Bronchial epithelial cell (primary cell): ENCODE data around the gene RAMP3. TPM values are rescaled to one million over a fixed set of nuclear protein-coding genes. Genes with fewer than 3 reads are reported as not detected.
A peak's percentile ranks its signal among the peaks of the same experiment; 100 is the strongest.
"Not testable (repeated sequence)": the region's sequence is repeated elsewhere in the genome, so short reads cannot be mapped to it uniquely, and the experiment has no call there.

ENCODE experiments used
- DNase-seq: peaks from one replicate; pipeline ENCODE4 v3.0.0-alpha.2; 2010; ENCODE audit warnings: low read depth
- FAIRE-seq: peaks from 2 replicates; lab custom pipeline; 2011; peaks lifted over from hg19 to GRCh38; lab: Jason Lieb, UNC
- H3K27me3 ChIP-seq: 2 replicates; pipeline ENCODE4 v1.5.1; 2011; ENCODE audit warnings: low read length; ENCODE audit not compliant: control insufficient read depth, insufficient read depth
- H3K36me3 ChIP-seq: 2 replicates; pipeline ENCODE4 v1.5.1; 2011; ENCODE audit warnings: low read length; ENCODE audit not compliant: control insufficient read depth, insufficient read depth
- H3K4me3 ChIP-seq: 2 replicates; pipeline ENCODE4 v1.5.1; 2011; ENCODE audit warnings: mild to moderate bottlenecking, low read depth, low read length, control low read depth
- total RNA-seq: library from RNA; depleted of rRNA; stranded (reverse); fragments of >200 nt; gene quantifications from 2 replicates; pipeline ENCODE4 v1.2.1, GENCODE V29; 2014
- TF ChIP-seq, protein P1 (sequence below): IDR thresholded peaks from 2 replicates; pipeline ENCODE4 v1.5.1; 2011; ENCODE audit warnings: mild to moderate bottlenecking, moderate library complexity, low read length, control low read depth, inconsistent platforms; ENCODE audit not compliant: insufficient read depth, severe bottlenecking

The RAMP3 gene
- total RNA-seq, 1 donor from 2014 or later = not detected

DNA sequence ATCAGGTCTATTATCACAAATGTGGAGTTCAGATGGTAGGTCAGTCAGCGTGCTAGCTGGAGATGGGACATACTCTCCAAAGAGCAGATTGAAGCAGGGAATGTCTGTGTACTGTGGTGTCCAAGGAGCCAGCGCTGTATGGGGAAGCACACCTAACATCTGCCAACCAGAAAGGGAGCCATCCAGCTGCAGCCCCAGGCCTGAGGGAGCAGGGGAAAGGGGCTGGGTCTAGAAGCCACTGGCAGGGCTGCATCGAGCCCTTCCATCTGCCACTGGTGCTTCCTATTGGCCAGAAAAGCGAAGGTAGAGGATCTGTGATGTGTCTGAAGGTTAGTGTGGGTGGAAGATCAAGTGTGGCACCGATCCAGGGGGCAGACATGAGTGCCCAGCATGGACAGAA, 8.0 kb upstream of the RAMP3 start:
- DNase-seq (no peak), FAIRE-seq (no peak)
- TF ChIP-seq, protein P1, sequence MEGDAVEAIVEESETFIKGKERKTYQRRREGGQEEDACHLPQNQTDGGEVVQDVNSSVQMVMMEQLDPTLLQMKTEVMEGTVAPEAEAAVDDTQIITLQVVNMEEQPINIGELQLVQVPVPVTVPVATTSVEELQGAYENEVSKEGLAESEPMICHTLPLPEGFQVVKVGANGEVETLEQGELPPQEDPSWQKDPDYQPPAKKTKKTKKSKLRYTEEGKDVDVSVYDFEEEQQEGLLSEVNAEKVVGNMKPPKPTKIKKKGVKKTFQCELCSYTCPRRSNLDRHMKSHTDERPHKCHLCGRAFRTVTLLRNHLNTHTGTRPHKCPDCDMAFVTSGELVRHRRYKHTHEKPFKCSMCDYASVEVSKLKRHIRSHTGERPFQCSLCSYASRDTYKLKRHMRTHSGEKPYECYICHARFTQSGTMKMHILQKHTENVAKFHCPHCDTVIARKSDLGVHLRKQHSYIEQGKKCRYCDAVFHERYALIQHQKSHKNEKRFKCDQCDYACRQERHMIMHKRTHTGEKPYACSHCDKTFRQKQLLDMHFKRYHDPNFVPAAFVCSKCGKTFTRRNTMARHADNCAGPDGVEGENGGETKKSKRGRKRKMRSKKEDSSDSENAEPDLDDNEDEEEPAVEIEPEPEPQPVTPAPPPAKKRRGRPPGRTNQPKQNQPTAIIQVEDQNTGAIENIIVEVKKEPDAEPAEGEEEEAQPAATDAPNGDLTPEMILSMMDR = no peak
- Histone ChIP-seq H3K36me3 (no peaks in the 10 kb centered on the region), H3K27me3 (peaks cover 6% of the 10 kb centered on the region), H3K4me3 (no peak overlapping the region)

DNA sequence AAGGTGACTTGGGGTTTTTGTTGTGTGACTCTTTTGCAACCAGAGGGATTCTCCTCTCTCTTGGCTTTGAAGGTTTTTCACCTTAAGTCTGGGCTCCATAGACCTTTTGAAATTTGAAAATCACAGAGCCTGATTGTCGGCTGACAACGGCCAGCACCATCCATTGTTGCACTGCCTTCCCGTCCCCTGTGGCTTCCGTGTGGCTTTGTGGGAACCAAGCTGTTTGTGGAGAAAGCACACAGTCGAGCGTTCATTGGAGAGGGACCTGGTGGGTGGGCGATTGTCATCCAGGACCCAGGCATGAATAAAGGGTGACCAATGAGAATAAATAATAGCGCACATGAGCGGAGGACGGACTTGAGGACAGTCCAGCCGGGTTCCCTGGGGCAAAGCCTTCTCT, 7.4 kb upstream of the RAMP3 start:
- DNase-seq (no peak), FAIRE-seq (no peak)
- Histone ChIP-seq H3K36me3 (no peaks in the 10 kb centered on the region), H3K27me3 (peaks cover 6% of the 10 kb centered on the region), H3K4me3 (no peak overlapping the region)
- TF ChIP-seq, protein P1 = no peak

DNA sequence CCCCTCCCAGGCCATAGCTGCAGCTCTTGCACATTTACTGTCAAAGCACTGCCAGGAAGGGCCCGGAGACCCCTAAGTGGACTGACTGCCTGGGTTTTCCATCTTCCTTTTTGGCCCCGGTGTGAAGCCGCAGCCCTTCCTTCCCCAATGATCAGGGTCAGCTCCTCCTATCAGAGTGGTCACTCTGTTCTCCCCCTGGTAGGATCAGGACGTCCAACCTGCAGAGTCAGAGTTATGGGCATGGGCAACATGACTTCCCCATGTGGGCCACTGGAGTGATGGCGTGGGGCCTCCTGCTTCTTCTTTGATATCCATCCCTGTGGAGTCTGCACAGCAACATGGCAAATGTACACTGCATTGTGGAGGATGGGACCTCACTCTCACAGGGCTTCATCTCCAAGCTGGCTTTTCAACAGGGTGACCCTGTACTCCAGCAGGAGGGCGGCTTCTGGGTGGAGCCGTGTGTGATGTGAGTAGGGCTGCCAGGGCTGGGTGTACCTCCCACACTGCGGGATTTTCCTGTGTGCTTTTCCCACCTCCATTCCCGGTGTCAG, 6.4 kb upstream of the RAMP3 start:
- DNase-seq = no peak
- TF ChIP-seq, protein P1 = no peak
- no peak overlapping the region for H3K4me3 ChIP-seq
- no peak for FAIRE-seq
- H3K27me3 ChIP-seq = peaks cover 6% of the 10 kb centered on the region
- H3K36me3 ChIP-seq = no peaks in the 10 kb centered on the region

DNA sequence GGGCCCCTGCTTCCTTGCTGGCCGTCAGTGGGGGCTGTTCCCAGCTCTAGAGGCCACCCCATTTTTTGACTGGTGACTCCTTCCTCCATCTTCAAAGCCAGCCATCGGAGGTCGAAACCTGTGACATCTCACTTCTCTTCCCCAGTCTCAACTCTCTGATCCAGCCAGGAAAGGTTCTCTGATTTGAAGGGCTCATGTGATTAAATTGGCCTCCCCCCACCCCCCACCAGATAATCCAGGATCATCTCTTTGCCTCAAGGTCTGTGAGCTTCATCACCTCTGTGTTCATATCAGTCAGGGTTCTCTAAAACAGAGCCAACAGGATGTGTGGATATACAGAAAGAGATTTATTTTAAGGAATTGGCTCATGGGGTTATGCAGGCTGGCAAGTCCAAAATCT, 5.6 kb upstream of the RAMP3 start:
- DNase-seq = no peak
- FAIRE-seq = no peak
- no peaks in the 10 kb centered on the region for H3K36me3 ChIP-seq
- TF ChIP-seq, protein P1 = no peak
- H3K4me3 ChIP-seq = no peak overlapping the region
- peaks cover 6% of the 10 kb centered on the region for H3K27me3 ChIP-seq

DNA sequence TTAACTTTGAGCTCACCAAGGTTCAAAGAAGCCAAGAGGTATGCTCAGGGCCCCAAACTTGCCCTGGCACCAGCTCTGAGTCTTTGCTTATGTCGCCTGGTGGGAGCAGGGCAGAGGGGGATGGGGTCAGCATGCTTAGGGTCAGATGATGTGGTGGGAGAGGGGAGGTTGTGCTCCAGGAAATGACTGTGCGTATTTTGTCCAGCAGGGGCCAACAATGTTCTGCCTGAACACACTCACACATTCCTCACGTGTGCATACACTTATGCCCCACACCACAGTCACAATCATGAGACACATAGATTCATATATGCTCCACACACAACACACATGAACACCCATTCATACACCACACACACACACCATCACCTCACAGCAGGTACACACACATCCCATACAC, 4.4 kb upstream of the RAMP3 start:
- DNase-seq (no peak), FAIRE-seq (peak; percentile 62)
- Histone ChIP-seq H3K27me3 (peaks cover 8% of the 10 kb centered on the region), H3K4me3 (no peak overlapping the region), H3K36me3 (no peaks in the 10 kb centered on the region)
- TF ChIP-seq, protein P1 = no peak

DNA sequence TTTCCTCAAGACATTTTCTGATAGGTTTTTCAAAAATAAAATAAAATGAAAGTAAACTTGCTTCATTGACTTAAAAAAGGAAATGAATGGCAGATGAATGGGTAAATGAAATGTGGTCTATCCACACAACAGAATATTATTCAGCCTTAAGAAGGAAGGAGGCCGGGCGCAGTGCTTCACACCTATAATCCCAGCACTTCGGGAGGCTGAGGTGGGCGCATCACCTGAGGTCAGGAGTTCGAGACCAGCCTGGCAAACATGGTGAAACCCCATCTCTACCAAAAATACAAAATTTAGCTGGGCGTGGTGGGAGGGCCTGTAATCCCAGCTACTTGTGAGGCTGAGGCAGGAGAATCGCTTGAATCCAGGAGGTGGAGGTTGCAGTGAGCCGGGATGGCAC, 3.7 kb upstream of the RAMP3 start:
- not testable (repeated sequence) for FAIRE-seq, DNase-seq, H3K4me3 ChIP-seq, H3K36me3 ChIP-seq, H3K27me3 ChIP-seq
